Fibroblast of lung (primary cell): Measurements from ENCODE around the gene VDAC2.

Experiments used
- CTCF ChIP-seq, 2 donors: IDR thresholded peaks in 1 of 2; conservative IDR thresholded peaks in 1 of 2; 1 replicate in 1 of 2; 2 replicates in 1 of 2; pipeline ENCODE4 v1.5.1; 2011 to 2012; ENCODE audit warnings: low read length in 2 of 2, control low read depth in 1 of 2, inconsistent platforms in 1 of 2, low read depth in 1 of 2, mild to moderate bottlenecking in 1 of 2
- EZH2 ChIP-seq: IDR thresholded peaks from 2 replicates; pipeline ENCODE4 v1.5.1; 2012; ENCODE audit warnings: low read length, control low read depth, mild to moderate bottlenecking; ENCODE audit errors: missing control alignments

- no peak for TF ChIP-seq EZH2
- no peak for TF ChIP-seq CTCF (conservative IDR thresholded peaks at IDR 0.05 in 1 of 2, IDR thresholded peaks at IDR 0.05 in 1 of 2; ENCODE audit: low read depth in 1 of 2, low read length in 2 of 2)
These were observed 35.9 kb downstream of the VDAC2 start for GRCh38 chr10:75246506-75246905.
